ENCODE measurements around the gene PDYN.

Gene PDYN

DNA sequence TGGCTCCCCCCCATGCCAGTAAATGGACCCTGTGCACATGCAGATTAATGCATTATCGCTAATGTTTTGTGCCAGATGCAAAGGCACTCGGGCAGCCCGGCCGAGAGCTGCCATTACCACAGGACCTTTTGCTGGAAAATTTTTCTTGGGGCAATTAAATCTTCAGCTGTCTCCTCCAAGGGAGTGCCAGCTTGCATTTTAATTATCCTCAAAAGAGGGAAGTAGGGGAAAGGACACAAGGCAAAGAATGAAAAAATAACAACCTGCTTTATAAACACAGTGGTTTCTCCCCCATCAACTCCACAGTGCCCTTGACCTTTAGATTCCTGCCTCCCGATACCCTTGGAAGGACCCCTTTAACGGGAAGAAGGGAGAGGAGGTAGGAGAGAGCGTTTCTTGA is 48.2 kb downstream of the PDYN start:
- no peak for TF ChIP-seq EZH2phosphoT487 (conservative IDR thresholded peaks at IDR 0.05; ENCODE audit: low read length)
- TF ChIP-seq, protein P1, sequence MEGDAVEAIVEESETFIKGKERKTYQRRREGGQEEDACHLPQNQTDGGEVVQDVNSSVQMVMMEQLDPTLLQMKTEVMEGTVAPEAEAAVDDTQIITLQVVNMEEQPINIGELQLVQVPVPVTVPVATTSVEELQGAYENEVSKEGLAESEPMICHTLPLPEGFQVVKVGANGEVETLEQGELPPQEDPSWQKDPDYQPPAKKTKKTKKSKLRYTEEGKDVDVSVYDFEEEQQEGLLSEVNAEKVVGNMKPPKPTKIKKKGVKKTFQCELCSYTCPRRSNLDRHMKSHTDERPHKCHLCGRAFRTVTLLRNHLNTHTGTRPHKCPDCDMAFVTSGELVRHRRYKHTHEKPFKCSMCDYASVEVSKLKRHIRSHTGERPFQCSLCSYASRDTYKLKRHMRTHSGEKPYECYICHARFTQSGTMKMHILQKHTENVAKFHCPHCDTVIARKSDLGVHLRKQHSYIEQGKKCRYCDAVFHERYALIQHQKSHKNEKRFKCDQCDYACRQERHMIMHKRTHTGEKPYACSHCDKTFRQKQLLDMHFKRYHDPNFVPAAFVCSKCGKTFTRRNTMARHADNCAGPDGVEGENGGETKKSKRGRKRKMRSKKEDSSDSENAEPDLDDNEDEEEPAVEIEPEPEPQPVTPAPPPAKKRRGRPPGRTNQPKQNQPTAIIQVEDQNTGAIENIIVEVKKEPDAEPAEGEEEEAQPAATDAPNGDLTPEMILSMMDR (IDR thresholded peaks at IDR 0.05; ENCODE audit: insufficient read depth, low read length, poor library complexity, severe bottlenecking): no peak
- no peak overlapping the region for H2AFZ ChIP-seq (ENCODE audit: low read depth, low read length, severe bottlenecking)
- no peaks in the 10 kb centered on the region for H3K9me2 ChIP-seq (replicated peaks; ENCODE audit: insufficient read depth, low read length)
- H3K27ac ChIP-seq (ENCODE audit: low read depth, low read length): no peak overlapping the region
- H3K79me2 ChIP-seq (ENCODE audit: insufficient read depth, low read length): no peaks in the 10 kb centered on the region
- H3K9ac ChIP-seq (ENCODE audit: low read length): no peak overlapping the region
- no peak overlapping the region for H3K4me3 ChIP-seq (ENCODE audit: insufficient read depth, low read length, poor library complexity, severe bottlenecking)
- H3K27me3 ChIP-seq (ENCODE audit: low read length): no peaks in the 10 kb centered on the region
- no peak overlapping the region for H3K4me2 ChIP-seq (ENCODE audit: low read depth, low read length, poor library complexity, severe bottlenecking)
- H3K36me3 ChIP-seq (ENCODE audit: low read length): no peaks in the 10 kb centered on the region
- H3F3A ChIP-seq (ENCODE audit: insufficient read depth): no peaks in the 10 kb centered on the region
- no peaks in the 10 kb centered on the region for H4K20me1 ChIP-seq (ENCODE audit: low read depth, low read length)
- H3K9me3 ChIP-seq (ENCODE audit: insufficient read depth, low read length): no peaks in the 10 kb centered on the region

DNA sequence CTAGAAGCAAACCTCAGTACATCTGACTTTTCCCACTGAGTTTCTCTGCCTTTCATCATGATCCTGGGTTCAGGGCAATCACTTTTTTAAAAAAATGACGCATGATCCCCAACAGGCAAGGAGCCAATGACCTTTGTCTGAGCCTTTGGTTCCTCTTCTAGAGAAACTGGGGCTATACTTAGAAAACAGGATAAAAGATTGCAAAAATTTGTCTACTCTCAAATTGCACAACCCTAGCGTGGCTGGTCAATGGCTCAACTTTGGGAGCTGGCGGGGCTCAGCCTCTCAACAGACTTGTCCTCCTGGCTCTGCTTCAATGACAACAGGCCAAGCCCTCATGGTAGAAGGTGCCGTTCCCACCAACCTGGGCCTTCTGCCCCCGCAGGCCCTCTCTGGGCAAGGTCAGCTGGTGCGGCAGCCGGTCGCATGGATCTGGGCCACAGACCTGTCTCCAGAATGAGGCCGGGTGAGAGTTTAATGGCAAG is 48.7 kb downstream of the PDYN start:
- no peak overlapping the region for H2AFZ ChIP-seq (ENCODE audit: low read depth, low read length, severe bottlenecking)
- no peak overlapping the region for H3K9ac ChIP-seq (ENCODE audit: low read length)
- no peak overlapping the region for H3K4me2 ChIP-seq (ENCODE audit: low read depth, low read length, poor library complexity, severe bottlenecking)
- no peaks in the 10 kb centered on the region for H3K9me3 ChIP-seq (ENCODE audit: insufficient read depth, low read length)
- H3F3A ChIP-seq (ENCODE audit: insufficient read depth): no peaks in the 10 kb centered on the region
- TF ChIP-seq EZH2phosphoT487 (conservative IDR thresholded peaks at IDR 0.05; ENCODE audit: low read length): no peak
- TF ChIP-seq, protein P1 (IDR thresholded peaks at IDR 0.05; ENCODE audit: insufficient read depth, low read length, poor library complexity, severe bottlenecking): no peak
- no peaks in the 10 kb centered on the region for H3K36me3 ChIP-seq (ENCODE audit: low read length)
- H3K27ac ChIP-seq (ENCODE audit: low read depth, low read length): no peak overlapping the region
- no peaks in the 10 kb centered on the region for H4K20me1 ChIP-seq (ENCODE audit: low read depth, low read length)
- no peak overlapping the region for H3K4me3 ChIP-seq (ENCODE audit: insufficient read depth, low read length, poor library complexity, severe bottlenecking)
- H3K9me2 ChIP-seq (replicated peaks; ENCODE audit: insufficient read depth, low read length): no peaks in the 10 kb centered on the region
- no peaks in the 10 kb centered on the region for H3K27me3 ChIP-seq (ENCODE audit: low read length)
- H3K79me2 ChIP-seq (ENCODE audit: insufficient read depth, low read length): no peaks in the 10 kb centered on the region

DNA sequence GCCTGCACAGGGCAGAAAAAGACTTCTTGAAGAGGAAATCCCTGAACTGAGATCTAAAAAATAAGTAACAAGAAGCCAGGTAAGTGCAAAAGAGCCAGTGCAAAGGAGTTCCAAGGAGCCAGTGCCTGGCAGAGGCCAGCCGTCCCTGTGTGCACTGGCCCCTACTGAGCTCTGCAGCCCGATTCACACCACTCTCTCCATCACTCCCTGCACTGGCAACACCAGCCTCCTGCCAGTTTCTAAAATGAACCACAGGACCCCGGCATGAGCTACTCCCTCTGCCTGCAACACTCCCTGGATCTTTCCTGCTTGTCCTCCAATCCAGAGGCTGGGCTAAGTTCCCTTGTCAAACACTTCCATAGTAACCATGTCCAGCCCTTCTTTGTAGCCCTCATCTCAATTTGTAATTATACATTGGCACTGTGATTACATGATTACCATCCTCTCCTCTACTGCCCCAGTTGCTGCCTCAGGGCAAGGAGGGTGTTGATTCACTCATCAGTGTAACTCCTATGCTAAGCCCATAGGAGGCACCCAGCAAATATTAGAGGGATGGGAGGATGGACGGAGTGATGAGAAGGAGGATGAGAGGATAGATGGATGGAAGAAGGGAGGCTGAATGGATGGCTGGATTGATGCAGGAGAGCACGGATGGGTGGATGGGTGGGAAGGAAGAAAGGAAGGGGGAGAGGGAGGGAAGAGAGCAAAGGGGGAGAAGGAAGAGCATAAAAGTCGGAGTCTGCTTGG is 49.3 kb downstream of the PDYN start:
- Histone ChIP-seq H3K9me3 (ENCODE audit: insufficient read depth, low read length) (no peaks in the 10 kb centered on the region), H3F3A (ENCODE audit: insufficient read depth) (no peaks in the 10 kb centered on the region), H2AFZ (ENCODE audit: low read depth, low read length, severe bottlenecking) (no peak overlapping the region), H3K79me2 (ENCODE audit: insufficient read depth, low read length) (no peaks in the 10 kb centered on the region), H3K4me2 (ENCODE audit: low read depth, low read length, poor library complexity, severe bottlenecking) (no peak overlapping the region), H3K9me2 (replicated peaks; ENCODE audit: insufficient read depth, low read length) (no peaks in the 10 kb centered on the region), H3K36me3 (ENCODE audit: low read length) (no peaks in the 10 kb centered on the region), H4K20me1 (ENCODE audit: low read depth, low read length) (no peaks in the 10 kb centered on the region), H3K27me3 (ENCODE audit: low read length) (no peaks in the 10 kb centered on the region), H3K9ac (ENCODE audit: low read length) (no peak overlapping the region), H3K27ac (ENCODE audit: low read depth, low read length) (no peak overlapping the region), H3K4me3 (ENCODE audit: insufficient read depth, low read length, poor library complexity, severe bottlenecking) (no peak overlapping the region)
- TF ChIP-seq, protein P1 (IDR thresholded peaks at IDR 0.05; ENCODE audit: insufficient read depth, low read length, poor library complexity, severe bottlenecking): no peak
- TF ChIP-seq EZH2phosphoT487 (conservative IDR thresholded peaks at IDR 0.05; ENCODE audit: low read length): no peak

Data from SU-DHL-6 (cell line).